Measurements from ENCODE around the gene RMI2.

Gene RMI2

DNA sequence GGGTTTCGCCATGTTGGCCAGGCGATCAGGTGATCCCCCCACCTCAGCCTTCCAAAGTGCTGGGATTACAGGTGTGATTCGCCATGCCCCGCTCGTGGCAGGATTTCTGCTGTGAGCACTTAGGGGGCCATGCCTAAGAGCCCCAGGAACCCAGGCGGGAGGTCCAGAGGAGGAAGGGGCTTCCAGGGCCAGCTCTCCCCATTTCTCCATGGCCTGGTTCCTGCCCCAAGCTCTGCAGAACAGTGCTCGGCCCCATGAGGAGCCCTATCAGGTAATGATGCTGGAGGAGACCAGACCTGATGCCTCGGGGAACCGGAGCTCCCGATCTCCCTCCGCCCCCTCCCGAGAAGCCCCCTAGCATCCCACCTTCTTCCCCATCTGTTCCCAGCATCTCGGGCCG, 53.6 kb downstream of the RMI2 start:
- no peak for DNase-seq (ENCODE audit: low read depth in 3 of 3)

DNA sequence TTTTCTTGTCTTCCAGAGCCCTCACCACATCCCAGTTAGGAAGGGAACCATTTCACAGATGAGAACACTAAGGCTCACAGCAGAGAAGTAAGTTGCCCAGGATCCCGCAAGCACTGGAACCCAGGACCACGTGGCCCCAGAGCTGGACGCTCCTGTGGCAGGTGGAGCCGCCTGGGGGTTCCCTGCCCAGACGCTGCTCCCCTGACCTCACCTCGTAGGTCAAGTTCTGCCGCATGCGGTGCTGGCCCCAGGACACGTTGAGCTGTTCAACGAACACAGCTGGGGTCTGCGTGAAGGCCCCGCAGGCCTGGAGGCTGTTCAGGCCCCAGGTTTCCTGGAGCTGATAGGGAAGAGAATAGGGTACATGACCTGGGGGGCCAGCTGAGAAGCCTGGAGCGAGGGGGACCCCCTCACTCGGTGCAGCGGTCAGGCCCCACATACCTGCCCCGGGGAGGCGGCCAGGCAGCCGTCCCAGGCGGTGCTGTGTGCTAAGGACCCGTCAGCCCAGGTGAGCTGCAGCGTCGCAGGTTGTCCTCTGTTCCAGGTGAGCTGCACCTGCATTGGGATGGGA, 54.1 kb downstream of the RMI2 start:
- no peak for DNase-seq (ENCODE audit: low read depth in 3 of 3)

DNA sequence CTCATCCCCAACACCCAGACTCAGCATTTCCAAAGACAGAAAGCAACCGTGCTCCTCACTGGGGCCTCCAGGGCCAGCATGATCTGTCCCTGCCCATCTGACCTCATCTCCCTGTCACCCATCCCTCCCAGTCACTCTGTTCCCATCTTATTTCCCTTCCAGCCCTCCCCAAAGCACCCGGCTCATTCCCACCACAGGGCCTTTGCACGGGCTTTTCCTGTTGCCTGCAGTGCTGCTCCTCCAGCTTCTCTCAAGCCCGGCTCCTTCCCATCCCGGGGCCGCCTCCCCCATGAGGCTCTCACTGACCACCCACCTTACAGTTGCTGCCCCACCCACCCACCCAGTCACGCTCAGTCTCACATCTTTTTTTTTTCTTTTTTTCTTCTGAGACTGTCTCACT, 54.8 kb downstream of the RMI2 start:
- no peak for DNase-seq (ENCODE audit: low read depth in 3 of 3)

Data from stimulated activated CD4-positive, alpha-beta T cell treated with anti-CD3 and anti-CD28 coated beads, TNF-alpha, amount 100 ng/mL, for 24 hours (primary cell).